Hepatocyte (in vitro differentiated cells): ENCODE measurements around the gene KMT2A. TPM values are rescaled to one million over a fixed set of nuclear protein-coding genes. Genes with fewer than 3 reads are reported as not detected.

ENCODE experiments used
- DNase-seq: peaks from one replicate; pipeline ENCODE4 v3.0.0-alpha.2; 2016; ENCODE audit warnings: low spot score
- H2AFZ ChIP-seq: fragments of 200-600 bp; sonication (generic); 2 replicates; pipeline ENCODE4 v1.6.0; 2016; ENCODE audit warnings: antibody characterized with exemption, mild to moderate bottlenecking
- H3K27ac ChIP-seq: fragments of 200-600 bp; sonication (generic); 2 replicates; pipeline ENCODE4 v1.5.1; 2016; ENCODE audit warnings: mild to moderate bottlenecking
- H3K27me3 ChIP-seq: fragments of 200-600 bp; sonication (generic); 2 replicates; pipeline ENCODE4 v1.6.1; 2016
- H3K36me3 ChIP-seq: fragments of 200-600 bp; sonication (generic); replicated peaks from 2 replicates; pipeline ENCODE4 v1.5.1; 2016; ENCODE audit warnings: low read depth; ENCODE audit not compliant: insufficient read depth
- H3K4me1 ChIP-seq: fragments of 200-600 bp; sonication (generic); 2 replicates; pipeline ENCODE4 v1.5.1; 2016; ENCODE audit warnings: mild to moderate bottlenecking, moderate library complexity; ENCODE audit not compliant: insufficient read depth
- H3K4me2 ChIP-seq: fragments of 200-600 bp; sonication (generic); 2 replicates; pipeline ENCODE4 v1.6.0; 2016
- H3K4me3 ChIP-seq: fragments of 200-600 bp; sonication (generic); 2 replicates; pipeline ENCODE4 v1.5.1; 2016; ENCODE audit warnings: mild to moderate bottlenecking
- H3K79me2 ChIP-seq: fragments of 200-600 bp; sonication (generic); 2 replicates; pipeline ENCODE4 v1.6.0; 2017; ENCODE audit warnings: mild to moderate bottlenecking
- H3K9me2 ChIP-seq: fragments of 200-600 bp; sonication (generic); replicated peaks from 2 replicates; pipeline ENCODE4 v1.6.0; 2017; ENCODE audit warnings: mild to moderate bottlenecking; ENCODE audit not compliant: insufficient read depth
- H3K9me3 ChIP-seq: fragments of 200-600 bp; sonication (generic); 2 replicates; pipeline ENCODE4 v1.5.1; 2016; ENCODE audit warnings: low read depth, mild to moderate bottlenecking
- H4K20me1 ChIP-seq: fragments of 200-600 bp; sonication (generic); 2 replicates; pipeline ENCODE4 v1.6.0; 2016; ENCODE audit warnings: mild to moderate bottlenecking; ENCODE audit not compliant: insufficient read depth, poor library complexity, severe bottlenecking
- CTCF ChIP-seq: fragments of 200-600 bp; sonication (generic); IDR thresholded peaks from 2 replicates; pipeline ENCODE4 v1.5.1; 2016; ENCODE audit warnings: antibody characterized with exemption, mild to moderate bottlenecking; ENCODE audit not compliant: poor library complexity
- EZH2 ChIP-seq: fragments of 200-600 bp; sonication (generic); IDR thresholded peaks from 2 replicates; pipeline ENCODE4 v1.6.1; 2016; ENCODE audit warnings: antibody characterized with exemption, mild to moderate bottlenecking, borderline replicate concordance
- EZH2phosphoT487 ChIP-seq: fragments of 200-600 bp; sonication (generic); IDR thresholded peaks from one replicate; pipeline ENCODE4 v1.6.1; 2018; ENCODE audit warnings: antibody characterized with exemption, mild to moderate bottlenecking, low read depth, moderate library complexity; ENCODE audit not compliant: unreplicated experiment, severe bottlenecking
- WGBS: methylation state at CpG from one replicate; pipeline ENCODE4 v1.1.6; 2016; ENCODE audit warnings: low lambda C conversion rate; ENCODE audit errors: missing lambda C conversion rate; 5-methylcytosine and 5-hydroxymethylcytosine counted together
- polyA plus RNA-seq: library from polyadenylated mRNA; unstranded; fragments of >200 nt; fragmentation: Nextera tagmentation; extraction: Ambion mirVana; gene quantifications from 2 replicates; pipeline ENCODE4 v1.2.1, GENCODE V29; 2016
- total RNA-seq: library from RNA; depleted of rRNA; stranded (reverse); fragments of >200 nt; gene quantifications from 2 replicates; pipeline ENCODE4 v1.2.3, GENCODE V29; 2014

Gene KMT2A
- total and polyA plus RNA-seq, 2 experiments from 2014 or later: 23.0 to 29.1 TPM

GRCh38 chr11:118434553-118435289 lies 1.6 kb upstream of the KMT2A start:
- Histone ChIP-seq H2AFZ (peak overlapping the region; percentile 97), H3K4me1 (peaks cover 10% of the 10 kb centered on the region), H3K9me2 (no peaks in the 10 kb centered on the region), H4K20me1 (peaks cover 27% of the 10 kb centered on the region), H3K9me3 (no peaks in the 10 kb centered on the region), H3K79me2 (peaks cover 31% of the 10 kb centered on the region), H3K4me3 (peak overlapping the region; percentile 81), H3K27ac (peak overlapping the region; percentile 61), H3K27me3 (no peaks in the 10 kb centered on the region), H3K36me3 (no peaks in the 10 kb centered on the region), H3K4me2 (peak overlapping the region; percentile 100)
- TF ChIP-seq EZH2phosphoT487 (no peak), EZH2 (no peak), CTCF (no peak)
- WGBS: 2% methylated on average over 37 of the region's 39 CpGs
- DNase-seq: peak; percentile 64

- H3K36me3 ChIP-seq: no peaks in the 10 kb centered on the region
- peaks cover 34% of the 10 kb centered on the region for H4K20me1 ChIP-seq
- DNase-seq: peak; percentile 64
- TF ChIP-seq CTCF (no peak), EZH2 (no peak), EZH2phosphoT487 (no peak)
- peaks cover 37% of the 10 kb centered on the region for H3K79me2 ChIP-seq
- H3K4me2 ChIP-seq: peak overlapping the region; percentile 100
- no peaks in the 10 kb centered on the region for H3K9me2 ChIP-seq
- H3K4me3 ChIP-seq: peak overlapping the region; percentile 81
- H3K27me3 ChIP-seq: no peaks in the 10 kb centered on the region
- H3K27ac ChIP-seq: peak overlapping the region; percentile 61
- peaks cover 10% of the 10 kb centered on the region for H3K4me1 ChIP-seq
- WGBS: 4% methylated on average over 16 of the region's 34 CpGs
- peak overlapping the region; percentile 97 for H2AFZ ChIP-seq
- no peaks in the 10 kb centered on the region for H3K9me3 ChIP-seq
Observed at GRCh38 chr11:118435290-118435892, 901 bp upstream of the KMT2A start.

- Histone ChIP-seq H3K9me2 (no peaks in the 10 kb centered on the region), H3K27ac (peak overlapping the region; percentile 86), H3K9me3 (no peaks in the 10 kb centered on the region), H3K4me2 (peak overlapping the region; percentile 94), H3K36me3 (no peaks in the 10 kb centered on the region), H2AFZ (peak overlapping the region; percentile 69), H3K4me1 (peaks cover 10% of the 10 kb centered on the region), H3K79me2 (peaks cover 51% of the 10 kb centered on the region), H4K20me1 (peaks cover 47% of the 10 kb centered on the region), H3K27me3 (no peaks in the 10 kb centered on the region), H3K4me3 (peak overlapping the region; percentile 87)
- no peak for DNase-seq
- WGBS: no CpG with 5 or more reads among the region's 55 CpGs
- TF ChIP-seq EZH2phosphoT487 (no peak), EZH2 (no peak)
Observed at GRCh38 chr11:118436639-118437207, 431 bp downstream of the KMT2A start.
